ENCODE data around the gene CREG1.

- TF ChIP-seq E2F5 (CRISPR knock-in tag; IDR thresholded peaks at IDR 0.05) (no peak), CTCF (IDR thresholded peaks at IDR 0.05) (no peak), SOX15 (CRISPR knock-in tag; IDR thresholded peaks at IDR 0.05) (no peak), ATF6 (CRISPR knock-in tag; IDR thresholded peaks at IDR 0.05) (no peak), USF2 (CRISPR knock-in tag; IDR thresholded peaks at IDR 0.05) (no peak), TP53 (CRISPR knock-in tag; IDR thresholded peaks at IDR 0.05) (no peak), MAX (CRISPR knock-in tag; IDR thresholded peaks at IDR 0.05) (no peak), NR2C2 (CRISPR knock-in tag; IDR thresholded peaks at IDR 0.05) (no peak), RELA (CRISPR knock-in tag; IDR thresholded peaks at IDR 0.05; ENCODE audit: borderline replicate concordance) (no peak), SP1 (CRISPR knock-in tag; conservative IDR thresholded peaks at IDR 0.05) (no peak)
Observed at GRCh38 chr1:167517535-167518330, 35.8 kb downstream of the CREG1 start.
